Heart left ventricle (tissue), 13 donors: ENCODE data around the gene PLD4.

Experiments used
- CTCF ChIP-seq, 12 donors: fragments of 200-600 bp; sonication (generic) in 4 of 12; IDR thresholded peaks; one replicate each; pipeline versions ENCODE4 v1.5.0 to v1.8.0; 2018 to 2022; ENCODE audit warnings: antibody characterized with exemption in 12 of 12, mild to moderate bottlenecking in 5 of 12
- POLR2A ChIP-seq, 2 donors: fragments of 450-650 bp; IDR thresholded peaks; one replicate each; pipeline ENCODE4 v1.6.1; 2017; ENCODE audit warnings: antibody characterized with exemption in 2 of 2, mild to moderate bottlenecking in 2 of 2, moderate library complexity in 2 of 2
- donor health status: ischemic (EF 13 %, LVEDD 7.1; RV severe dilation, severe dysfunction).
- donor health status: DM: no; HTN: yes; CAD: no.
- donor health status: DM: no; HTN: no; CAD: no.
- donor health status: ischemic (EF 25% LVEDD 6.9; RV normal size, moderate dysfunction).
- donor health status: ischemic (EF 25% LVEDD 5.7; RV mildly dilated, moderate dysfunction).
- donor health status: ischemic (EF 35%, LVEDD 5.7; RV mildly dilated, moderate dysfunction).
- donor health status: nonischemic (EF 11% LVEDD 7.7; RV severe dilation, severe dysfunction).
- donor health status: DM: yes; HTN: yes; CAD: no.
- donor health status: PGD.
- donor health status: ischemic (EF 29% LVEDD 5.4; RV normal size, mild dysfunction).
- donor health status: nonischemic (EF 23%, LVEDD 6.1; RV moderate dilation, normal function).

GRCh38 chr14:104887623-104888488 lies 36.8 kb upstream of the PLD4 start:
- no peak for TF ChIP-seq CTCF (IDR thresholded peaks at IDR 0.05)
- TF ChIP-seq POLR2A (IDR thresholded peaks at IDR 0.05): no peak
